ENCODE measurements around the gene FMNL3.

DNA sequence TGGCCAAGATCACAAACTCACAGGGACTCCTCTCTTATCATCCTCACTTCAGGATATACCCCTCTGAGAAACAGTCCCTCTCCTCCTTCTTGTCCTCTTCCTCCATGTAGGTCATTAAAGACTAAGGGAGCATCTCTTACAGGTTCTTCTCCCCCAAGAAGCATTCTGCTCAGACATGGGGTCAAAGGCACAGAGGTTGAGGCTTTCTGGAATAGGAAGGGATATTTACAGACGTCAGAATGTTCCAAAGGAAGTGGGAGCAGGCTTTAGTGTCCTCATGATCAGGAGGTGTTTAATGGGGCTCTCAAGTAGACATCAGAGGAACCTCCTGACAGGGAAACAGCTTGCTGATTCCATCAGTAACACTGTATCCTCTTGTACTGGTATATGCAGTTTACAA is 47.5 kb downstream of the FMNL3 start:
- TF ChIP-seq POLR2A (IDR thresholded peaks at IDR 0.05; ENCODE audit: low read depth, low read length) (no peak), POLR2AphosphoS5 (IDR thresholded peaks at IDR 0.05; ENCODE audit: low read depth, low read length) (no peak), TAF1 (IDR thresholded peaks at IDR 0.05; ENCODE audit: borderline replicate concordance, low read depth, low read length) (no peak)

Measured in GM12892 (cell line).